Ishikawa (cell line): ENCODE data around the gene HSF2.

Experiments
- CEBPB ChIP-seq: IDR thresholded peaks from 2 replicates; pipeline ENCODE4 v1.6.1; 2012
- CREB1 ChIP-seq: IDR thresholded peaks from 2 replicates; pipeline ENCODE4 v1.6.1; 2012; ENCODE audit warnings: low read depth
- EGR1 ChIP-seq: IDR thresholded peaks from 2 replicates; pipeline ENCODE4 v1.6.1; 2012
- EP300 ChIP-seq: IDR thresholded peaks from 2 replicates; pipeline ENCODE4 v1.6.1; 2012; ENCODE audit warnings: borderline replicate concordance
- FOXM1 ChIP-seq: IDR thresholded peaks from 2 replicates; pipeline ENCODE4 v1.6.1; 2012; ENCODE audit warnings: low read depth, borderline replicate concordance
- MAX ChIP-seq: IDR thresholded peaks from 2 replicates; pipeline ENCODE4 v1.6.1; 2012
- NFIC ChIP-seq: IDR thresholded peaks from 2 replicates; pipeline ENCODE4 v1.6.1; 2012
- RAD21 ChIP-seq: IDR thresholded peaks from 2 replicates; pipeline ENCODE4 v1.6.1; 2012; ENCODE audit warnings: low read depth
- REST ChIP-seq: IDR thresholded peaks from 2 replicates; pipeline ENCODE4 v1.6.1; 2012; ENCODE audit warnings: low read depth, mild to moderate bottlenecking
- TAF1 ChIP-seq: IDR thresholded peaks from 2 replicates; pipeline ENCODE4 v1.6.1; 2012; ENCODE audit warnings: low read depth, mild to moderate bottlenecking
- TCF12 ChIP-seq: IDR thresholded peaks from 2 replicates; pipeline ENCODE4 v1.6.1; 2012; ENCODE audit warnings: low read depth
- TEAD4 ChIP-seq: IDR thresholded peaks from 2 replicates; pipeline ENCODE4 v1.6.1; 2012
- USF1 ChIP-seq: IDR thresholded peaks from 2 replicates; pipeline ENCODE4 v1.6.1; 2012
- YY1 ChIP-seq: IDR thresholded peaks from 2 replicates; pipeline ENCODE4 v1.6.1; 2012; ENCODE audit warnings: low read depth
- ZBTB7A ChIP-seq: IDR thresholded peaks from 2 replicates; pipeline ENCODE4 v1.6.1; 2012; ENCODE audit warnings: low read depth

HSF2 gene

GRCh38 chr6:122431780-122432179, 32.3 kb downstream of the HSF2 start:
- TF ChIP-seq USF1 (no peak), REST (no peak), FOXM1 (no peak), ZBTB7A (no peak), TCF12 (no peak), EP300 (no peak), CEBPB (no peak), EGR1 (no peak), CREB1 (no peak), RAD21 (no peak), NFIC (no peak), MAX (no peak), TAF1 (no peak), YY1 (no peak), TEAD4 (no peak)

GRCh38 chr6:122432816-122433215, 33.4 kb downstream of the HSF2 start:
- TF ChIP-seq EGR1: no peak
- no peak for TF ChIP-seq REST
- TF ChIP-seq TAF1: no peak
- TF ChIP-seq TEAD4: no peak
- no peak for TF ChIP-seq EP300
- no peak for TF ChIP-seq CEBPB
- no peak for TF ChIP-seq FOXM1
- no peak for TF ChIP-seq YY1
- no peak for TF ChIP-seq MAX

- TF ChIP-seq RAD21 (no peak), YY1 (no peak), CEBPB (no peak), EP300 (no peak), USF1 (no peak), EGR1 (no peak), ZBTB7A (no peak), TCF12 (no peak), NFIC (no peak), FOXM1 (no peak), CREB1 (no peak), TEAD4 (no peak)
Observed at GRCh38 chr6:122438975-122439374, 39.5 kb downstream of the HSF2 start.

GRCh38 chr6:122445274-122445673, 45.8 kb downstream of the HSF2 start:
- no peak for TF ChIP-seq NFIC
- no peak for TF ChIP-seq REST
- no peak for TF ChIP-seq TAF1
- TF ChIP-seq CEBPB: no peak
- no peak for TF ChIP-seq FOXM1
- TF ChIP-seq TEAD4: no peak
- no peak for TF ChIP-seq ZBTB7A
- TF ChIP-seq CREB1: no peak
- no peak for TF ChIP-seq EGR1
- TF ChIP-seq MAX: no peak
- TF ChIP-seq RAD21: no peak
- no peak for TF ChIP-seq TCF12
- TF ChIP-seq YY1: no peak
- TF ChIP-seq USF1: no peak
- TF ChIP-seq EP300: no peak
